NCI-H128 (cell line): Measurements from ENCODE around the gene AVEN.
"Not testable (repeated sequence)": the region's sequence is repeated elsewhere in the genome, so short reads cannot be mapped to it uniquely, and the experiment has no call there.

Experiments
- DNase-seq: peaks from one replicate; lab custom pipeline; 2025; ENCODE audit not compliant: unreplicated experiment; lab: John Stamatoyannopoulos, UW

The AVEN gene

GRCh38 chr15:34043391-34043790 lies 4.4 kb upstream of the AVEN start:
- DNase-seq, result no peak

GRCh38 chr15:34039790-34040113 lies 748 bp upstream of the AVEN start:
- DNase-seq, result no peak

- peak; percentile 19 for DNase-seq
Measured at GRCh38 chr15:34038023-34038870, 757 bp downstream of the AVEN start.

GRCh38 chr15:34031987-34032760 lies 6.8 kb downstream of the AVEN start:
- no peak for DNase-seq

GRCh38 chr15:34027606-34028005 lies 11.4 kb downstream of the AVEN start:
- DNase-seq, result no peak

GRCh38 chr15:34025252-34025651 lies 13.8 kb downstream of the AVEN start:
- DNase-seq, result no peak

- DNase-seq, result no peak
Measured at GRCh38 chr15:34023907-34024306, 15.1 kb downstream of the AVEN start.

- DNase-seq, result no peak
Measured at GRCh38 chr15:34019369-34019990, 19.5 kb downstream of the AVEN start.

- DNase-seq, result not testable (repeated sequence)
Measured at GRCh38 chr15:34018738-34019137, 20.3 kb downstream of the AVEN start.

- no peak for DNase-seq
Measured at GRCh38 chr15:34018021-34018645, 20.9 kb downstream of the AVEN start.

GRCh38 chr15:34014556-34014955 lies 24.4 kb downstream of the AVEN start:
- DNase-seq, result no peak

GRCh38 chr15:34013746-34014145 lies 25.3 kb downstream of the AVEN start:
- no peak for DNase-seq

GRCh38 chr15:34012461-34013028 lies 26.5 kb downstream of the AVEN start:
- DNase-seq, result no peak

- DNase-seq, result no peak
Measured at GRCh38 chr15:34011481-34011880, 27.5 kb downstream of the AVEN start.

GRCh38 chr15:34010921-34011320 lies 28.1 kb downstream of the AVEN start:
- no peak for DNase-seq

- DNase-seq, result no peak
Measured at GRCh38 chr15:34009656-34010055, 29.3 kb downstream of the AVEN start.

GRCh38 chr15:34006381-34006780 lies 32.6 kb downstream of the AVEN start:
- DNase-seq, result no peak

GRCh38 chr15:34001536-34001935 lies 37.5 kb downstream of the AVEN start:
- DNase-seq, result no peak

- DNase-seq, result not testable (repeated sequence)
Measured at GRCh38 chr15:33995666-33996065, 43.3 kb downstream of the AVEN start.

GRCh38 chr15:33994005-33994615 lies 44.9 kb downstream of the AVEN start:
- no peak for DNase-seq

- no peak for DNase-seq
Measured at GRCh38 chr15:33988384-33988783, 50.6 kb downstream of the AVEN start.
